ENCODE measurements around the gene PACRG.

PACRG gene

GRCh38 chr6:163324326-163324687 lies 596.5 kb downstream of the PACRG start:
- H3K9me3 ChIP-seq (ENCODE audit: control insufficient read depth, insufficient read depth, low read length): no peaks in the 10 kb centered on the region; the same call in 1 of the 2 replicates
- H3K36me3 ChIP-seq (ENCODE audit: insufficient read depth, low read length): no peaks in the 10 kb centered on the region
- no peak overlapping the region for H3K9ac ChIP-seq (ENCODE audit: low read depth, low read length)
- no peaks in the 10 kb centered on the region for H3K4me1 ChIP-seq (ENCODE audit: insufficient read depth, low read length)

DNA sequence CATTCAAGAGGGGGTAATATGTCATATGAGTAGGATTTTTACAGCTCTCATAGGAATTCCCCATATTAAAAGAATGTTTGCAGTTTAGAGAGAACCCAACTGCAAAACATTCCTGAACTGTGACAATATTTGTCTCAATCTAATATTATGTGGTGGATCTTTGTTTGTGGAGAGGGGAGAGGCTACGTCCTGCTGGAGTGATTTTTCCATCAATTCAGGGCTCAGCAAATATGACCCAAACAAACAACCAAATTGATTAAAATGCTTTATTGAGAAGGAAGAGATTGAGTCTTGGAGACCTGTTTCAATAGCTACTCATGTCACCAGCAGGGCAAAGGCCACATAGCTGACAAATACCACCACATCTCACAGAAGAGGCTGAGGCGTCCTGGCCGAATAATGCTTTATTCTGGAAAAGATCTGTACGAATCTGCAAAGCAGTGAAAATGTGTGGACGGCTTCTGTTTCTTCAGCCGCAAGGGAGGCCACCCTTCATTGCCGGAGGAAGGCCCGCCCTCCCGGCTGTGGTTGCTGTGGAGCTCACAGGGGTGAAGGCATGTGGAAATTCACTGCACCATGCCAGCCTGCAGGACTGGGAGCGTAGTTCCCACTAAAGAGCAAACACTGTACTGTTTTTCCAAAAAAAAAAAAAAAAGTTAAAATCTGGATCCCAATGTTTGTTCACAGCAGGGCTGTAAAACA lies 597.1 kb downstream of the PACRG start:
- Histone ChIP-seq H3K36me3 (ENCODE audit: insufficient read depth, low read length) (no peaks in the 10 kb centered on the region), H3K9me3 (ENCODE audit: control insufficient read depth, insufficient read depth, low read length) (no peaks in the 10 kb centered on the region; the same call in 1 of the 2 replicates), H3K9ac (ENCODE audit: low read depth, low read length) (no peak overlapping the region), H3K4me1 (ENCODE audit: insufficient read depth, low read length) (no peaks in the 10 kb centered on the region)

DNA sequence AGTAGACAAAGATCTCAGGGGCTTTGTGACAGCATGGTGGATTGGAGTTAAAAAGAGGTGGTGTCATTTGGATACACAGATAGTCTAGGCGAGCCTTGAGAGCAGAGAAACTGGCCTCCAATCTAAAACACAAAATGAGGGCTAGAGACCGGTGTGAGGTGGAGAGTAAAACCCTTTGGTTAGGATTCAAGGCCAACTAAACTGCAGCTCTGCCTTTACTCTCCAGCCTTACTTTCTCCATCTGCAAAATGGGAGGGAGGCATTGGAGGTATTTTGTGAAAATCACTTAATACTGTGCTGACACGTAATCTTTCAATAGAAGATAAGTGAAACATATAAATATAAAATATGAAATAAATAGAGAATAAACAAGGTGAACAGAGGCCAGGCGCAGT lies 597.6 kb downstream of the PACRG start:
- Histone ChIP-seq H3K9ac (ENCODE audit: low read depth, low read length) (no peak overlapping the region), H3K4me1 (ENCODE audit: insufficient read depth, low read length) (no peaks in the 10 kb centered on the region), H3K9me3 (ENCODE audit: control insufficient read depth, insufficient read depth, low read length) (no peaks in the 10 kb centered on the region; the same call in 1 of the 2 replicates), H3K36me3 (ENCODE audit: insufficient read depth, low read length) (no peaks in the 10 kb centered on the region)

DNA sequence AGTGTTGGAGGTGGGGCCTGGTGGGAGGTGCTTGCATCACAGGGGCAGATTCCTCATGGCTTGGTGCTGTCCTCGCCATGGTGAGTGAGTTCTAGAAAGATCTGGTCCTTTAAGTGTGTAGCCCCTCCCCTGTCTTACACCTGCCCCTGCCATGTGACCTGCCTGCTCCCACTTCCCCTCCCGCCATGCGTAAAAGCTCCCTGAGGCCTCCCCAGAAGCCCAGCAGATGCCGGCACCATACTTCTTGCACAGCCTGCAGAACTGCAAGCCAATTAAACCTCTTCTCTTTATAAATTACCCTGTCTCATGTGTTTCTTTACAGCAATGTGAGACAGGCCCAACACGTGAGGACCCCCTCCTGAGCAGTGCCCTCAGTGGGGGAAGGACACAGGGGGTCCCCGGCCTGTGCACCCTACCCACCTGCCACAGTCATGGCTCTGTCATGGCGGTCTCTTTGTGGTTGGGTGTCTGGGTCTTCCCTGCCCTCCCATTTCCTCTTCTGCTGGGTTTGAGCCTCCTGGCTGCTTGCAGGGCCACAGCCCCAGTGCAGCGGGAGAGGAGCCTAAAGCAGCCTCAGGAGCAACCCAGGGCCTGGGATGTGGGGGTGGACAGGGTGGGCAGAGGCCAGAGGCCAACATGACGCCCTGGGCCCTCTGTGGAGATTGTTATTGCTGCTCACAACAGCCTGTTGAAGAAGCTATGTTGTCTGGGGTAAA lies 599.5 kb downstream of the PACRG start:
- Histone ChIP-seq H3K9me3 (ENCODE audit: control insufficient read depth, insufficient read depth, low read length) (no peaks in the 10 kb centered on the region; the same call in 1 of the 2 replicates), H3K36me3 (ENCODE audit: insufficient read depth, low read length) (no peaks in the 10 kb centered on the region), H3K9ac (ENCODE audit: low read depth, low read length) (no peak overlapping the region), H3K4me1 (ENCODE audit: insufficient read depth, low read length) (no peaks in the 10 kb centered on the region)

- no peaks in the 10 kb centered on the region; the same call in 1 of the 2 replicates for H3K9me3 ChIP-seq (ENCODE audit: control insufficient read depth, insufficient read depth, low read length)
- H3K4me1 ChIP-seq (ENCODE audit: insufficient read depth, low read length): no peaks in the 10 kb centered on the region
- H3K9ac ChIP-seq (ENCODE audit: low read depth, low read length): no peak overlapping the region
- no peaks in the 10 kb centered on the region for H3K36me3 ChIP-seq (ENCODE audit: insufficient read depth, low read length)
Measured at GRCh38 chr6:163327921-163328320, 600.1 kb downstream of the PACRG start.

- Histone ChIP-seq H3K4me1 (ENCODE audit: insufficient read depth, low read length) (no peaks in the 10 kb centered on the region), H3K9ac (ENCODE audit: low read depth, low read length) (no peak overlapping the region), H3K36me3 (ENCODE audit: insufficient read depth, low read length) (no peaks in the 10 kb centered on the region), H3K9me3 (ENCODE audit: control insufficient read depth, insufficient read depth, low read length) (no peaks in the 10 kb centered on the region; the same call in 1 of the 2 replicates)
Measured at GRCh38 chr6:163328411-163328810, 600.6 kb downstream of the PACRG start.

GRCh38 chr6:163329991-163330390 lies 602.2 kb downstream of the PACRG start:
- no peaks in the 10 kb centered on the region for H3K4me1 ChIP-seq (ENCODE audit: insufficient read depth, low read length)
- H3K9me3 ChIP-seq (ENCODE audit: control insufficient read depth, insufficient read depth, low read length): no peaks in the 10 kb centered on the region; the same call in 1 of the 2 replicates
- no peak overlapping the region for H3K9ac ChIP-seq (ENCODE audit: low read depth, low read length)
- H3K36me3 ChIP-seq (ENCODE audit: insufficient read depth, low read length): no peaks in the 10 kb centered on the region

- no peaks in the 10 kb centered on the region; the same call in 1 of the 2 replicates for H3K4me1 ChIP-seq (ENCODE audit: insufficient read depth, low read length)
- H3K9me3 ChIP-seq (ENCODE audit: control insufficient read depth, insufficient read depth, low read length): no peaks in the 10 kb centered on the region; the same call in 1 of the 2 replicates
- no peak overlapping the region for H3K9ac ChIP-seq (ENCODE audit: low read depth, low read length)
- H3K36me3 ChIP-seq (ENCODE audit: insufficient read depth, low read length): no peaks in the 10 kb centered on the region
Measured at GRCh38 chr6:163331245-163331644, 603.5 kb downstream of the PACRG start.

DNA sequence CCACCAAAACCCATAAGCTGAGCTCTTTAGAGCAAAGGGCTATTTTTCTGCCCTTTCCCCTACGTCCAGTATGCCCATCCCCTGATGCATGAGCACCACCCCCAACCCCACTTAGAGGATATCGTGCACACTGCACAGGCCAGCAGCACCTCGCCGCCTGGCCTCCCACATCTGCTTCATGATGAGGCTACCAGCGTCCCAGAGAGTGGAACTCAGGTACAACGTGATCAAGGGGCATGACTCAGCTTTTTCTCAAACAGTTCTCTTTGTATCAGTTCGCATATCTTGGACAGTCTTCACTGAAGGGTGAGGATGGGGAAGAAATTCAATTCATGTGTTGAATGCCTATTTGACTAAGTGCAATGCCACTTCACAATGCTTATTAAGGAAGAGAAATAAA lies 604.8 kb downstream of the PACRG start:
- no peaks in the 10 kb centered on the region for H3K36me3 ChIP-seq (ENCODE audit: insufficient read depth, low read length)
- no peak overlapping the region for H3K9ac ChIP-seq (ENCODE audit: low read depth, low read length)
- no peaks in the 10 kb centered on the region; the same call in 1 of the 2 replicates for H3K4me1 ChIP-seq (ENCODE audit: insufficient read depth, low read length)
- no peaks in the 10 kb centered on the region for H3K9me3 ChIP-seq (ENCODE audit: control insufficient read depth, insufficient read depth, low read length)

- Histone ChIP-seq H3K4me1 (ENCODE audit: insufficient read depth, low read length) (no peaks in the 10 kb centered on the region; the same call in 1 of the 2 replicates), H3K36me3 (ENCODE audit: insufficient read depth, low read length) (no peaks in the 10 kb centered on the region)
Measured at GRCh38 chr6:163333038-163333437, 605.3 kb downstream of the PACRG start.

GRCh38 chr6:163333701-163334663 lies 606.2 kb downstream of the PACRG start:
- Histone ChIP-seq H3K9me3 (ENCODE audit: control insufficient read depth, insufficient read depth, low read length) (no peaks in the 10 kb centered on the region), H3K36me3 (ENCODE audit: insufficient read depth, low read length) (no peaks in the 10 kb centered on the region), H3K4me1 (ENCODE audit: insufficient read depth, low read length) (peaks cover 5% of the 10 kb centered on the region), H3K9ac (ENCODE audit: low read depth, low read length) (no peak overlapping the region)

More at GRCh38 chr6:163333038-163333437, 605.3 kb downstream of the PACRG start:
- no peak overlapping the region for H3K9ac ChIP-seq (ENCODE audit: low read depth, low read length)
- H3K9me3 ChIP-seq (ENCODE audit: control insufficient read depth, insufficient read depth, low read length): no peaks in the 10 kb centered on the region

- Histone ChIP-seq H3K36me3 (ENCODE audit: insufficient read depth, low read length) (no peaks in the 10 kb centered on the region), H3K9ac (ENCODE audit: low read depth, low read length) (no peak overlapping the region), H3K4me1 (ENCODE audit: insufficient read depth, low read length) (peaks cover 8% of the 10 kb centered on the region), H3K9me3 (ENCODE audit: control insufficient read depth, insufficient read depth, low read length) (no peaks in the 10 kb centered on the region)
Measured at GRCh38 chr6:163335056-163335455, 607.3 kb downstream of the PACRG start.

DNA sequence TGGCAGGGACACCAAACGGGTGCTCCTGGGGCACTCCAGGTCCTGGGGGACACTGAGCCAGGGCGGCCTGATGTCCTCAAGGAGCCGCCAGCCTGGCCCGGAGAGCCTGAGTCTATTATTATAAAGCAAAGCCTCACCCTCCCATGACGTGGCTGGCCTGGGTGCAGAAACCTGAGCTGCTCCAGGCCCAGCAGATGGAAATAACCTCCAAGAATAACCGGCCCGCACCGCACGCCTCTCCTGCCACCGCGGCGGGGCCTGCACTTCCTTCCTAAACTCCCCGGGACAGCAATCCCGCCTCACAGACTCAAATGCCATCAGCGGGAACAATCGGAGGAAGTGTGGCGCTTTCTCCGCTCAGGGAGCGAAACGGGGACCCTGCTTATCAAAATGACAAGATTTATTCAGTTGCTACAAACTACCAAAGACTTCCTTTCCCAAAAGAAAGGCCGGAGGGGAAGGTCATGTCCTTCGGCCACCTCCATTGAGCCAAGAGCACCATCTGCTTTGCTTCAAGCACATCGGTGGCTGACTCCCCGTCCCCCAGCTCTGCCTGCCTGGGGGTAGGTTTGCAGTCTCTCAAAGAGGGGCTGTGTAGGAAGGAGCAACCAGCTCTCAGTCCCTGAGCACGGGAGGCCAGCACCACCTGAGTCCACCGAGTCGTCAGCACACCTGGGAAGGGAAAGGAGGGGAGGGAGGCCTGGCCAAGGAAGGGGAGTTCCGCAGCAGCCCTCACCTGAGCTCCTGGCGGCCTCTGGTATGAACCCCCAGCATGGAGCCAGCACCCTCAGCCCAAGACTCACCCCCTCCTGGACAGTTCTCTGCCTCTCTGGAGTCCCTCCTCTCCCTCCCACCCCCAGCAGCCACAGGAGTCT lies 608.1 kb downstream of the PACRG start:
- no peak overlapping the region for H3K9ac ChIP-seq (ENCODE audit: low read depth, low read length)
- no peaks in the 10 kb centered on the region for H3K36me3 ChIP-seq (ENCODE audit: insufficient read depth, low read length)
- peaks cover 8% of the 10 kb centered on the region for H3K4me1 ChIP-seq (ENCODE audit: insufficient read depth, low read length)
- no peaks in the 10 kb centered on the region for H3K9me3 ChIP-seq (ENCODE audit: control insufficient read depth, insufficient read depth, low read length)

Measured in ES-I3 (cell line).